ENCODE data around the gene NHEJ1.

Gene NHEJ1

GRCh38 chr2:219172231-219173154 is 11.9 kb upstream of the NHEJ1 start:
- Histone ChIP-seq H3K27ac (ENCODE audit: low read depth, low read length) (peak overlapping the region; percentile 43), H3K9me3 (ENCODE audit: low read length) (no peaks in the 10 kb centered on the region), H3K9ac (ENCODE audit: low read length) (no peak overlapping the region), H3K36me3 (ENCODE audit: insufficient read depth, low read length) (peaks cover 33% of the 10 kb centered on the region), H3K4me3 (ENCODE audit: low read depth in 1 of 2, low read length in 2 of 2) (no peak overlapping the region), H3K27me3 (ENCODE audit: control insufficient read depth in 1 of 2, insufficient read depth in 2 of 2, low read length in 2 of 2) (no peaks in the 10 kb centered on the region), H3K4me1 (ENCODE audit: insufficient read depth, low read length) (peaks cover 22% of the 10 kb centered on the region)

GRCh38 chr2:219171231-219171651 is 10.6 kb upstream of the NHEJ1 start:
- H3K27me3 ChIP-seq (ENCODE audit: control insufficient read depth in 1 of 2, insufficient read depth in 2 of 2, low read length in 2 of 2), result no peaks in the 10 kb centered on the region
- H3K4me1 ChIP-seq (ENCODE audit: insufficient read depth, low read length), result peaks cover 22% of the 10 kb centered on the region
- no peaks in the 10 kb centered on the region for H3K9me3 ChIP-seq (ENCODE audit: low read length)
- peak overlapping the region; percentile 43 for H3K27ac ChIP-seq (ENCODE audit: low read depth, low read length)
- H3K9ac ChIP-seq (ENCODE audit: low read length), result no peak overlapping the region
- H3K36me3 ChIP-seq (ENCODE audit: insufficient read depth, low read length), result peaks cover 33% of the 10 kb centered on the region
- H3K4me3 ChIP-seq (ENCODE audit: low read depth in 1 of 2, low read length in 2 of 2), result no peak overlapping the region

- Histone ChIP-seq H3K4me1 (ENCODE audit: insufficient read depth, low read length) (peaks cover 15% of the 10 kb centered on the region), H3K36me3 (ENCODE audit: insufficient read depth, low read length) (peaks cover 30% of the 10 kb centered on the region), H3K27me3 (ENCODE audit: control insufficient read depth in 1 of 2, insufficient read depth in 2 of 2, low read length in 2 of 2) (no peaks in the 10 kb centered on the region), H3K4me3 (ENCODE audit: low read depth in 1 of 2, low read length in 2 of 2) (no peak within 1 kb of the TSS), H3K9me3 (ENCODE audit: low read length) (no peaks in the 10 kb centered on the region), H3K9ac (ENCODE audit: low read length) (no peak within 1 kb of the TSS), H3K27ac (ENCODE audit: low read depth, low read length) (peak within 1 kb of the TSS; percentile 7)
Observed at GRCh38 chr2:219169930-219170654, 9.5 kb upstream of the NHEJ1 start, which contains the start of gene SLC23A3. Gene SLC23A3, minus strand, starts transcription at chr2:219170029. Its CDS starts 45 bp downstream, at chr2:219169984.

- no peaks in the 10 kb centered on the region for H3K27me3 ChIP-seq (ENCODE audit: control insufficient read depth in 1 of 2, insufficient read depth in 2 of 2, low read length in 2 of 2)
- no peaks in the 10 kb centered on the region for H3K9me3 ChIP-seq (ENCODE audit: low read length)
- no peak overlapping the region for H3K9ac ChIP-seq (ENCODE audit: low read length)
- no peak overlapping the region for H3K27ac ChIP-seq (ENCODE audit: low read depth, low read length)
- H3K36me3 ChIP-seq (ENCODE audit: insufficient read depth, low read length), result peaks cover 18% of the 10 kb centered on the region
- H3K4me1 ChIP-seq (ENCODE audit: insufficient read depth, low read length), result peaks cover 8% of the 10 kb centered on the region
- no peak overlapping the region for H3K4me3 ChIP-seq (ENCODE audit: low read depth in 1 of 2, low read length in 2 of 2)
Observed at GRCh38 chr2:219168932-219169331, 8.3 kb upstream of the NHEJ1 start.

- Histone ChIP-seq H3K4me1 (ENCODE audit: insufficient read depth, low read length) (peaks cover 8% of the 10 kb centered on the region), H3K27me3 (ENCODE audit: control insufficient read depth in 1 of 2, insufficient read depth in 2 of 2, low read length in 2 of 2) (no peaks in the 10 kb centered on the region), H3K9me3 (ENCODE audit: low read length) (no peaks in the 10 kb centered on the region), H3K27ac (ENCODE audit: low read depth, low read length) (no peak overlapping the region), H3K36me3 (ENCODE audit: insufficient read depth, low read length) (peaks cover 15% of the 10 kb centered on the region), H3K4me3 (ENCODE audit: low read depth in 1 of 2, low read length in 2 of 2) (no peak overlapping the region), H3K9ac (ENCODE audit: low read length) (no peak overlapping the region)
Observed at GRCh38 chr2:219168526-219168925, 7.9 kb upstream of the NHEJ1 start.

- peaks cover 12% of the 10 kb centered on the region for H3K36me3 ChIP-seq (ENCODE audit: insufficient read depth, low read length)
- H3K27me3 ChIP-seq (ENCODE audit: control insufficient read depth in 1 of 2, insufficient read depth in 2 of 2, low read length in 2 of 2), result no peaks in the 10 kb centered on the region
- no peak overlapping the region for H3K9ac ChIP-seq (ENCODE audit: low read length)
- H3K9me3 ChIP-seq (ENCODE audit: low read length), result no peaks in the 10 kb centered on the region
- no peak overlapping the region for H3K27ac ChIP-seq (ENCODE audit: low read depth, low read length)
- peaks cover 8% of the 10 kb centered on the region for H3K4me1 ChIP-seq (ENCODE audit: insufficient read depth, low read length)
- no peak overlapping the region for H3K4me3 ChIP-seq (ENCODE audit: low read depth in 1 of 2, low read length in 2 of 2)
Observed at GRCh38 chr2:219167997-219168396, 7.4 kb upstream of the NHEJ1 start.

- no peak overlapping the region for H3K9ac ChIP-seq (ENCODE audit: low read length)
Observed at GRCh38 chr2:219165058-219165911, 4.7 kb upstream of the NHEJ1 start.

GRCh38 chr2:219163156-219163555 is 2.5 kb upstream of the NHEJ1 start:
- no peaks in the 10 kb centered on the region for H3K36me3 ChIP-seq (ENCODE audit: insufficient read depth, low read length)
- no peaks in the 10 kb centered on the region for H3K9me3 ChIP-seq (ENCODE audit: low read length)
- H3K9ac ChIP-seq (ENCODE audit: low read length), result no peak overlapping the region
- H3K4me3 ChIP-seq (ENCODE audit: low read depth in 1 of 2, low read length in 2 of 2), result no peak overlapping the region
- no peaks in the 10 kb centered on the region for H3K27me3 ChIP-seq (ENCODE audit: control insufficient read depth in 1 of 2, insufficient read depth in 2 of 2, low read length in 2 of 2)
- H3K27ac ChIP-seq (ENCODE audit: low read depth, low read length), result no peak overlapping the region
- H3K4me1 ChIP-seq (ENCODE audit: insufficient read depth, low read length), result peaks cover 9% of the 10 kb centered on the region

More at GRCh38 chr2:219165058-219165911, 4.7 kb upstream of the NHEJ1 start:
- Histone ChIP-seq H3K4me1 (ENCODE audit: insufficient read depth, low read length) (peaks cover 4% of the 10 kb centered on the region), H3K4me3 (ENCODE audit: low read depth in 1 of 2, low read length in 2 of 2) (no peak overlapping the region), H3K27ac (ENCODE audit: low read depth, low read length) (no peak overlapping the region), H3K36me3 (ENCODE audit: insufficient read depth, low read length) (no peaks in the 10 kb centered on the region), H3K27me3 (ENCODE audit: control insufficient read depth in 1 of 2, insufficient read depth in 2 of 2, low read length in 2 of 2) (no peaks in the 10 kb centered on the region), H3K9me3 (ENCODE audit: low read length) (no peaks in the 10 kb centered on the region)

GRCh38 chr2:219161097-219161496 is 482 bp upstream of the NHEJ1 start:
- Histone ChIP-seq H3K4me3 (ENCODE audit: low read depth in 1 of 2, low read length in 2 of 2) (peak overlapping the region; percentile 69 to 79), H3K36me3 (ENCODE audit: insufficient read depth, low read length) (peaks cover 12% of the 10 kb centered on the region), H3K27ac (ENCODE audit: low read depth, low read length) (peak overlapping the region; percentile 84)

GRCh38 chr2:219159771-219160185 is 837 bp downstream of the NHEJ1 start:
- no peaks in the 10 kb centered on the region for H3K9me3 ChIP-seq (ENCODE audit: low read length)
- H3K27me3 ChIP-seq (ENCODE audit: control insufficient read depth in 1 of 2, insufficient read depth in 2 of 2, low read length in 2 of 2), result no peaks in the 10 kb centered on the region
- H3K9ac ChIP-seq (ENCODE audit: low read length), result peak overlapping the region; percentile 54
- peak overlapping the region; percentile 69 to 79 for H3K4me3 ChIP-seq (ENCODE audit: low read depth in 1 of 2, low read length in 2 of 2)
- peaks cover 12% of the 10 kb centered on the region for H3K36me3 ChIP-seq (ENCODE audit: insufficient read depth, low read length)
- H3K27ac ChIP-seq (ENCODE audit: low read depth, low read length), result peak overlapping the region; percentile 84
- H3K4me1 ChIP-seq (ENCODE audit: insufficient read depth, low read length), result peaks cover 9% of the 10 kb centered on the region

More at GRCh38 chr2:219161097-219161496, 482 bp upstream of the NHEJ1 start:
- no peaks in the 10 kb centered on the region for H3K9me3 ChIP-seq (ENCODE audit: low read length)
- H3K4me1 ChIP-seq (ENCODE audit: insufficient read depth, low read length), result peaks cover 9% of the 10 kb centered on the region
- H3K27me3 ChIP-seq (ENCODE audit: control insufficient read depth in 1 of 2, insufficient read depth in 2 of 2, low read length in 2 of 2), result no peaks in the 10 kb centered on the region
- no peak overlapping the region for H3K9ac ChIP-seq (ENCODE audit: low read length)

GRCh38 chr2:219158586-219158985 is 2.0 kb downstream of the NHEJ1 start:
- Histone ChIP-seq H3K9me3 (ENCODE audit: low read length) (no peaks in the 10 kb centered on the region), H3K4me1 (ENCODE audit: insufficient read depth, low read length) (peaks cover 9% of the 10 kb centered on the region), H3K4me3 (ENCODE audit: low read depth in 1 of 2, low read length in 2 of 2) (no peak overlapping the region), H3K9ac (ENCODE audit: low read length) (no peak overlapping the region), H3K36me3 (ENCODE audit: insufficient read depth, low read length) (peaks cover 12% of the 10 kb centered on the region), H3K27ac (ENCODE audit: low read depth, low read length) (no peak overlapping the region), H3K27me3 (ENCODE audit: control insufficient read depth in 1 of 2, insufficient read depth in 2 of 2, low read length in 2 of 2) (no peaks in the 10 kb centered on the region)
